ENCODE results near the gene ALB.

DNA sequence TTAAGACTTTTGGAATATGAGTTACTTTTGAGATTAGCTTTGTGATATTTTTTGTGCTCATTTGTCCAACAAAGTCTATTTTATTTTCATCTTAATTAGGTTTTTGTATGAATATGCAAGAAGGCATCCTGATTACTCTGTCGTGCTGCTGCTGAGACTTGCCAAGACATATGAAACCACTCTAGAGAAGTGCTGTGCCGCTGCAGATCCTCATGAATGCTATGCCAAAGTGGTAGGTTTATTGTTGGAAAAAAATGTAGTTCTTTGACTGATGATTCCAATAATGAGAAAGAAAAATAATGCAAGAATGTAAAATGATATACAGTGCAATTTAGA is 10.8 kb downstream of the ALB start:
- TF ChIP-seq, protein P1, sequence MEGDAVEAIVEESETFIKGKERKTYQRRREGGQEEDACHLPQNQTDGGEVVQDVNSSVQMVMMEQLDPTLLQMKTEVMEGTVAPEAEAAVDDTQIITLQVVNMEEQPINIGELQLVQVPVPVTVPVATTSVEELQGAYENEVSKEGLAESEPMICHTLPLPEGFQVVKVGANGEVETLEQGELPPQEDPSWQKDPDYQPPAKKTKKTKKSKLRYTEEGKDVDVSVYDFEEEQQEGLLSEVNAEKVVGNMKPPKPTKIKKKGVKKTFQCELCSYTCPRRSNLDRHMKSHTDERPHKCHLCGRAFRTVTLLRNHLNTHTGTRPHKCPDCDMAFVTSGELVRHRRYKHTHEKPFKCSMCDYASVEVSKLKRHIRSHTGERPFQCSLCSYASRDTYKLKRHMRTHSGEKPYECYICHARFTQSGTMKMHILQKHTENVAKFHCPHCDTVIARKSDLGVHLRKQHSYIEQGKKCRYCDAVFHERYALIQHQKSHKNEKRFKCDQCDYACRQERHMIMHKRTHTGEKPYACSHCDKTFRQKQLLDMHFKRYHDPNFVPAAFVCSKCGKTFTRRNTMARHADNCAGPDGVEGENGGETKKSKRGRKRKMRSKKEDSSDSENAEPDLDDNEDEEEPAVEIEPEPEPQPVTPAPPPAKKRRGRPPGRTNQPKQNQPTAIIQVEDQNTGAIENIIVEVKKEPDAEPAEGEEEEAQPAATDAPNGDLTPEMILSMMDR (conservative IDR thresholded peaks at IDR 0.05): no peak
- no peak for TF ChIP-seq ZFX (IDR thresholded peaks at IDR 0.05)
